NCI-H1105 treated with DMSO at 0.1 percent for 48 hours (cell line): ENCODE measurements around the gene PROCR.
"Not testable (repeated sequence)": the region's sequence is repeated elsewhere in the genome, so short reads cannot be mapped to it uniquely, and the experiment has no call there.

Source experiments
- DNase-seq: peaks from one replicate; lab custom pipeline; 2025; lab: John Stamatoyannopoulos, UW

PROCR gene

DNA sequence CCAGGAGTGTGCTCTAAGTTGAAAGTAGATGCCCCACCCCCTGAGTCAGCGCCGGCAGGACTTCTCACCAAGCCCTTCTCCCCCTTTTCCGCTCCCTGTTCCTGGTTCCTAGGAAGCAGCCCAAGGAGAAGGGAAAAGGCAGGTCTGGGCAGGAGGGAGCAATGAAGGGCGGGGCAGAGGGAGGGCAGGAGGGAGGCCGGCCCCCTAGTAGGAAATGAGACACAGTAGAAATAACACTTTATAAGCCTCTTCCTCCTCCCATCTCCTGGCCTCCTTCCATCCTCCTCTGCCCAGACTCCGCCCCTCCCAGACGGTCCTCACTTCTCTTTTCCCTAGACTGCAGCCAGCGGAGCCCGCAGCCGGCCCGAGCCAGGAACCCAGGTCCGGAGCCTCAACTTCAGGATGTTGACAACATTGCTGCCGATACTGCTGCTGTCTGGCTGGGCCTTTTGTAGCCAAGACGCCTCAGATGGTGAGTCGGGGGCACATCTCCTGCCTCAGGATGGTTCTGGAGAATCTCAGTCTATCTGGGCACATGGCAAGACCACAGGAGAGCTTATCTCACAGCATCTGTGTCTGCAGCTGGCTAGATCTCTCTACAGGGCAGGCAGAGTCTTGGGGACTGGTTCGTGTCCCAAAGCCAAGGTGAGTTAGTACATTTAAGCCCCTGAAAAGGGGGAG is at the start of gene PROCR:
Gene PROCR, plus strand, starts transcription at position 320 of the 681 bp plus-strand sequence. Its CDS starts 83 bp downstream, at position 403.
- peak; percentile 37 for DNase-seq

DNA sequence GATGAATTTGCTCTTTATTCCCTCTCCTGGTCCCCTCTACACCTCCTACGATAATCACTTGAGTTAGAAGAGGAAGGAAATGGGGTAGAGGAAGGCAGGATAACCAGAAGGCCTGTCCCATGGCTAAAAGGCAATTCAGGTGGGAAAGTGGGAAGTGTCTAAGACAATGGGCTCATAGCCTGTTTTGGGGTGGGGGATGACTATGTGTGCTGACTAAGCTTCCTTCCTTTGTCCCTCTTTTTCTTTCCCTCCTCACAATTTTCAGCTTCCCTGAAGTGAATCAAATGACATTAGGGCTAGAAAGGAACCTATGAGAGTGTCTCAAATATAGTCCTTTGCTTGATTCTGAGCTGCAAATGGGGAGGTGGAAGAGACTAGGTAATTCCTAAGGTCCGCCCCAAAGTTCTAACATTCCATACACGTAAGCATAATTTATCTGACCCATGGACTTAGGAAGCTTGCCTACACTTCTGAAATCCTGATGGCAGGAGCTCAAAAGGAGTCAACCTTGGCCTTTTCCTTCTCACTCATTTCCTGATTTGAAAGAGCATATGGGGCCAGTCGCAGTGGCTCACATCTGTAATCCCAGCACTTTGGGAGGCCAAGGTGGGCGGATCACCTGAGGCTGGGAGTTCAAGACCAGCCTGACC is 49.0 kb upstream of the PROCR start:
- DNase-seq = no peak

DNA sequence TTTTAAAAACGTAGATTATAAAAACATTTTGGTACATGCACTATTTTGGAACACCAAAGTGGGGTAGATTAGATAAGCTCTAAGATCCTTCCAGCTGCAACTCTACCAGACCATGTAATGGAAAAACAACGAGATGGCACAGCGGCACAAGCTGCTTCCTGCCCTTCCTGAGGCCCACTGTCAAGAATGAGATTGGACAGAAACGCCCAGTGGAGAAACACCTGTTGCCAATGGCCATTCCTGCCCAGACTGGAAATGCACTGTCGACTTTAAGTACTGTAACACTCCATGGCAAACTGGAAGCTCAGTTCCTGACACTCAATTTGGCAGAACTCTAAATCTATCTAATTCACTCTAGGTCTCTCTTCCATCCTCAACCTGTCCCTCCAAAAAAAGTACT is 46.1 kb upstream of the PROCR start:
- no peak for DNase-seq

DNA sequence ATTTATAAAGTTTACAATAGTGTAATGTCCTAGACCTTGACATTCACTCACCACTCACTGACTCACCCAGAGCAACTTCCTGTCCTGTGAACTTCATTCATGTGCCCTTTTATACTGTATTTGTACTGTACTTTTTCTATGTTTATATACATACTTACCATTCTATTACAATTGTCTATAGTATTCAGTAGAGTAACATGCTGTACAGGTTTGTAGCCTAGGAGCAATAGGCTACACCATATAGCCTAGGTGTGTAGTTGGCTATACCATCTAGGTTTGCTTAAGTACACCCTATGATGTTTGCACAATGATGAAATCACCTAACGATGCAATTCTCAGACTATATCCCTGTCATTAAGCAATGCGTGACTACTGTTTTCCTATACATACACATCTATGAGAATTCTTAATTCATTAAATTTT is 42.2 kb upstream of the PROCR start:
- DNase-seq = no peak

DNA sequence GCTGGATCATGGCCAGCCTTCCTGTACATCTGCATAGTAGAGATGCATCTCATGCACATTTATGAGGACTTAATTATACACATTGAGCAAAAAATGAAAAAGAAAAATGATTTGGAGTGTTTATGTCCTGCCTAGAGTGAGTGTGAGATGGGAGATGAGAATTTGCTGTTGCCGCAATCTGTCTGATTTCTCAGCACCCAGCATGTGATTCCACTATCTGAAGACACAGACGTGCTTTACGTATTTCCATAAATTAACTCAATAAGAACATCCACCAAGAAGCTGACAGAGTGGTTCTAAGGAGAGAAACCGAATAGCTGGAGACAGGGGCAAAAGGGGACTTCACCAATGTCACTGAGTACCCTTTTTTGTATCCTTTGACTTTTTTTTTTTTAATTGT is 39.9 kb upstream of the PROCR start:
- DNase-seq = no peak

DNA sequence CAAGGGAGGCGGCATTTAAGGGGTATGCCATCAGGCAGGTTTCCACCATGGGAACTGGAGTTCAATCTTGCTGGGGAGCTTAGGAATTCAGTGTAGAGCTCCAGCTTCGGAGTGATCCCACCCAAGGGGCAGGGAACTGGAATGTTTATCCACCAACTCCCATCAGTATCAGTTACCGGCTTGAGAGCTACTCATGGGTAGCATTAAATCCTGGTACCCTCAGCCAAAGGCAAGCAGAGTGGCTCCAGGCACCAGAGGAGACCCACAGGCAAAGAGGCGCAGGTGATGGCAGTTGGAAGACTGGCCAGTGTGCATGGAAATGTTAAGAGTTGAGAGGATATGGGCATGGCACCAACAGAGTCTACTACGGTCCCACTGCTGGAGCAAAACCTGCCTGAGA is 38.8 kb upstream of the PROCR start:
- DNase-seq = no peak

DNA sequence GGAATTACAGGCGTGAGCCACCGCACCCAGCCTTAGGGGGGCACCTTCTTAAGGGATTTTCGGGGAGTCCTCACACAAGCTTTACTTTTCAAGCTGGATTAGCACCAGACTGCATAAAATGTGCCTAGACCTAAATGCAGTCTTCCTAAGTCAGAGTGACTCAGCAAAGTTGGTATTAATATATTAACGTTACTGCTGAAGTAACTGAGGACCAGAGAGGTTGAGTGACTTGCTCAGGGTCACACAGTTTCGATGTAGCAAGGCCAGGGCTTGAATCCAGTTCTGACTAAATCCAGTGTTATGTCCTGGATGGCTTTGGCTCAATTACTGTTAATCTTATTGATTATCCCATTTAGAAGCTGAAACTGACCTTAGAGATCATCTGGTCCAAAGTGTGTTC is 38.1 kb upstream of the PROCR start:
- no peak for DNase-seq

DNA sequence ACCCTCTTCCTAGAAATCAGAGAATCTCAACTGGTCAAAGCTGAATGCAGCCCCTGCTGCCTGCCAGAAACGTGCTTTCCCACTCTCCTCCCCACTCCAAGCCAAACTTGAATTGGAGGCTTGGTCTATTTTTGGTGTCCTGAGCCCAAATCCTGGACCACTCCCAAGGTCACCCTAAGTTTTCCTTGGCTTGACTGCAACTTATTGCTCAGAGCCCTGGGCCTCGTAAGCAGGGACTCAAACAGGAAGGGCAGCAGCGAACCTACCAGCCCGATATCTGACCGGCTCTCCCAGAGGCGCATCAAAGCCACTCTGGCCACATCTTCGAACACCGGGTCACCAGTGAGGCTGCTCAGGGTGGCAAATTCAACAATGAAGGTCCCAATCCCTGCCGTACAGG is 37.4 kb upstream of the PROCR start:
- no peak for DNase-seq

DNA sequence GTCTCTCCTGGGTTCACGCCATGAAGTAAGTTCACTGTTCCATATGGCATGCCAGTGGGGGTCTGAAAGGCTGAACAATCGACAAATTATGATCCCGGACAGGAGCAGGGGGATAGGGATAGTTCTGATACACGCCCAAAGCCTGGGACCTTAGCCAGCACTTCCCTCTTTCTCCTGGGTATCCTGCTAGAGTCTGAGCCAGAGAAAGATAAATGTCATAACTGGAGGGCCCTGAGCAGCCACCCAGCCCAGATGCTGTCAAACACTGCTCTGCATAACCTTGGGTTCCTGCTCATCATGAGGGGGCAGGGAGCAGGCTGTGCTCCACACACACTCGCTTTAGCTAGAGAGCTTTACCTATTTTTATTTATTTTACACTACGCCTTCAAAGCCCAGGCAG is 37.0 kb upstream of the PROCR start:
- no peak for DNase-seq

DNA sequence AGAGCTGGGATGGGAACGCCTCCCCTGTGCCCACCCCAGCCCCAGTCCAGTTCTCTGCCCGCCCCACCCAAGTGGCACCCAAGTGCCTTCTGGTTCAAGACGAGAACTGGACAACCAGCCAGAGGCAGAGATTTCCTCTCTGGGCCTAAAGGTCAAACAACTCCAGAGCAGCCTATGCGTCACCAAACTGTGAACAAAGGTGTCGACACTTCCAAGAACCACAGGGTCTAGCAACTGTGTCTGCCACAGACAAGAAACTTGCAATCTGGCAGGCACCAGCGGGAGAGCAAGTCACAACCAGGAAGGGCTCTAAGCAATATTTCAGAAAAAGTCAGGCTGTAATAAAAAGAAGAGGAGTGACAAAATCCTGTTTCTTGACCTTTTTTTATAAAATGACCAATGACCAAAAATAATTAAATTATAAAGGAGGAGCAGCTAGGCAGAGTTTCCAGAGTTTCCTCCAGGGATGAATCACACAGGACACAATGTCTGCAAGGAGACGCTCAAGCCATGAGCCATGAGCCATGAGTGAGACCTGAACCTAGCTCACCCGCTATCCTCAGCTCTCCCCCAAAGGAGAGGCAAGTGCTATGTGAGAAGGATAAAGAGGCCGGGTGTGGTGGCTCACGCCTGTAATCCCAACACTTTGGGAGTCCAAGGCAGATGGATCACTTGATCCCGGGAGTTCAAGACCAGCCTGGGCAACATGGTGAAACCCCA is 35.8 kb upstream of the PROCR start:
- DNase-seq = no peak

DNA sequence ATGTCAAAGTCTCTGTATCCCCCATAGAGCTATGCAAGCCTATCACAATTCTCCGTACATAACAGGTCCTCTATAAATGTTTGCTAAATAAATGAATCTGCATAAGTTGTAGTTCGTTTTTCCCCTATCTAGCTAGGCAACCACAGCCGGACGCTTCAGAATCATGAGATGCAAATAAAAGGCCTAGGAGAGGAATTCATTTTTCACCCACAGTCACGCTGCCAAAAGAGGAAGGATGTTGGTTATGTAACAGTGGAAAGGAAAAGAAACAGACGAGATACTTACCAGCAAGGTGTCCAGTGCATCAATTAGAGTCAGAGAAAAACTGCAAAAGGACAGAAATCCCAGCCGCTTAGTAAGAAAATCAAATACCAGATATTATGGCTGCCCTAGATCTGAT is 27.2 kb upstream of the PROCR start:
- no peak for DNase-seq

DNA sequence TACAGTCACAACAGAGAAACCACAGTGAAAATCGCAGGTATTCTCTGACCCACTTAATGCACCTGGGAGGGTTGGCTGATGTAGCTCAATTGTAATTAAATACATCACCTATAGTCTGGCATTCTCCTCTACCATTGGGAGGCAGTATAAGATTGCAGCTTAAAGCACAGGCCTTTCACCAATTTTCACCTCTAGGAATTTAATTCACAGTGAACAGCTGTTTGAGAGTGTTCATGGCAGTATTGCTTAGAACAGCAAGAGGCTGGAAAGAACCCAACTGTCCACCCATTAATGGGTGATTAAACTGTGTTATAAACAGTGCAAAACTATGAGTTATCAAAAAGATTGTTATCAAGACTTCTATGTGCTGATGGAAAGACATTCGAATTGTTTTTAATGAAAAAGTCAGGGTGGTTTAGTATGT is 26.7 kb upstream of the PROCR start:
- DNase-seq = peak; percentile 77

DNA sequence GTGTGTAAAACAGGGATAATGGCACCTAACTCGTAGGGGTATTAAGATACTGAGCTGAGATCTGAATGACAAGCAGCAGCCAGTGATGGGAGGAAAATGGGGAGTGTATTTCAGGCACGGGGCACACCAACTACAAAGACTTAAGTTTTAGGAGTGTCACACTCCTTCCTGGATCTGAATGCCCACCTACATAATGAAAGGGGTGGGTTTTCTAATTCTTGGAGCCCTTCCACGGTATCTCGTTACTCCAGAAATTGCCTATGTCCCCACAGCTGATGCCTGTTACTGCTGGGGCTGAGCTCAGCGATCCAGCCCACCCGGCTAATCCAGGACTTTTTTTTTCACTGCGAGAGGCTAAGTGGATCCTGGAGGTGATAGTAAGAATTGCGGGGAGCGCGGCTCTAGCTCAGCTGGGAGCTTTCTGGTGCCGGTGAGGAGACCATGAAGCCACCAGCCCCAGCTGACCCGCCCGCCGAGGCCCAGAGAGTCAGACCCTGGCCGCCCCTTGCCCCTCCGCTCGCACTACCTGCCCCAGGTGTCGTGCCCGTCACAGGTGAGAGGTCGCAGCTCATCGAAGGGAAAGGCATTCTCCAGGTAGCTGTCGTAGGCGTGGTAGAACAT is 25.5 kb upstream of the PROCR start:
- DNase-seq = peak; percentile 18

DNA sequence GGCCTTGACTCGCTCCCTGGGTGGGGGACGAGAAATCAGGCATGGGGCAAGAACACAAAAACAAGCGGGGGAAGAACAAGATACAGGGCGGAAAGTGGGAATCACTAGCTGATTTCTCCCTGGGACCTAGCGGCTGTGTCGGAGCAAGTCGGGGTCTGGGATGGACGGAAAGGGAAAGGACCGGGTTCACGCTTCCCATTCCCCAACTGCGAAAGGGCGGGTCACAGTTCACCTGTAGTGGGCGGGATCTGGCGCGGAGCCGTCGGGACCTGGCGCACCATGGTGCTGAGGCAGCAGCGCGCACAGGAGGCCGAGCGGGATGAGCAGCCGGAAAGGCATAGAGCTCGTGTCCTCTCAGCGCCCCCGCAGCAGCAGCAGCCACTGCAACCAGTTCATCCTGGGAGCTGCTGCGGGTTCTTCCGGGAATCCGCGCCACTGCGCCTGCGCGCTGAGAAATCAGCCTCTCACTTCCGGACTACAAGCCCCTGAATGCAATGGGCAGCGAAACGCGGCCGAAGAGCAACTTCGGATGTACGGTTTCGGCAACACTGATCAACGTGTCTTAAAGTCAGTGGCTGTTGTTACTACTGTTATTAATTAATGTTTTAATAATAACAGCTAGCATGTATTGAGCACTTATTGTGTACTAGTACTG is 24.8 kb upstream of the PROCR start, which contains the start of gene EDEM2:
Gene EDEM2, minus strand, starts transcription at position 417 of the 655 bp plus-strand sequence. Its CDS starts 78 bp downstream, at position 339.
- DNase-seq = peak; percentile 93

DNA sequence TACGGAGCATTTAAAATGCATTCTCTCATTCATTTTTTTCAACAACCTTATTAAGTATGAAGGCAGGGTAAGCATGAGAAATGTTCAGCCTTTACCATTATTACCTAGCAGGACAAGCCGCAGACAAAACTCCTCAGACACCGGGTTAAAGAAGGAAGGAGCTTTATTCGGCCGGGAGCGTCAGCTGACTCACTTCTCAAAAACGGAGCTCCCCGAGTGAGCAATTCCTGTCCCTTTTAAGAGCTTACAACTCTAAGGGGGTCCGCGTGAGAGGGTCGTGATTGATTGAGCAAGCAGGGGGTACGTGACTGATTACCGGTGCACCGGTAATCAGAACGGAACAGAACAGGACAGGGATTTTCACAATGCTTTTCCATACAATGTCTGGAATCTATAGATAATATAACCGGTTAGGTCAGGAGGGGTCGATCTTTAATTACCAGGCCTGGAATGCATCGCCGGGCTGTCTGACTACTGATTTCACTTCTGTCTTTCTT is 24.2 kb upstream of the PROCR start:
- not testable (repeated sequence) for DNase-seq

DNA sequence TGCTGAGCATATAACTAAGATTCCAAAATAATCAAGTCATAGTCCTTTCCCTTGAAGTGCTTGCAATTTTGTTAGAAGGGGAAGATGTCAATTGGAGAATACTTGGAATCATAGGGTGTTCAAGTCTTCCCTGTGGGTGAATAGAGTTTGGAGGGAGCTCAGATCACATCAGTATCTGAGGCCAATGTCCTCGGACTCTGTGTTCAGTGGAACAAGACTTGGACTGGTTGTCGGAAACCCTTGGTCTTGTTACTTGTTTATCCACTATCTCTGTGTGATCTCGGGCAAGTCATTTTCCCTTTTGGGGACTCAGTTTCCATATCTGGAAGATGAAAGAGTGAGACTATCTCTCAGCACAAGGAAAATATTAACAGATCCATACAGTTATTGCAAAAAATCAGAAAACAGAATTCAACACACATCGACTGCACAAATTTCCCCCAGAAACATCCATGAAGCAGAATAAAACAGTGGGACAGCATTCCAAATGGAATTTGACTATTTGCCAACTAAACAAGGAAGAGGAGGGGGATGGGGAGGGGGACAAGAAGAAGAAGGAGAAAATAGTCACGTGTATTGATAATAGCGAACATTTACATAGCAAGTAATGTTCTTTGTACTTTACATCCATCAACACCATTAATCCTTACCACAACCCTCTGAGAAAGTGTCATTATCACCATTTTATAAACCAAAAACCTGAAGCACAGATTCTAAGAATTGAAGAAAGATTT is 20.9 kb upstream of the PROCR start:
- DNase-seq = no peak

DNA sequence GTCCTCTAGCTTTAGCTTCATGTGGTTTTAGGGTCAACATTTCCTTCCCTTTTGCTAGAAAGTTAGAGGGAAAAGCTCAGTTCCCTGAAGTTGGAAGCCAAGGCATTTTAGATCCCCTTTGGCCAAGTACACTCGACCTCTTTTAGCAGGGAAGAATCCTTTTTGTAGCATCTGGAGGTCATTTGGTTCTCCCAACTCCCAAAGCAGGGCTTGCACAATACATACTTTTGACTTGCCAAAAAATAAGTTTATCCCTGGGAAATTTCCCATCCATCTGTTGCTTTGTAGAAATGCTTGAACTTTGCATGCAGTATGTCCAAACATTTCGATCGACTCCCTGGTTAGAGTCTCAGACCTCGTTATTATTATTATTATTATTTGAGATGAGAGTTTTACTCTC is 20.1 kb upstream of the PROCR start:
- DNase-seq = no peak

DNA sequence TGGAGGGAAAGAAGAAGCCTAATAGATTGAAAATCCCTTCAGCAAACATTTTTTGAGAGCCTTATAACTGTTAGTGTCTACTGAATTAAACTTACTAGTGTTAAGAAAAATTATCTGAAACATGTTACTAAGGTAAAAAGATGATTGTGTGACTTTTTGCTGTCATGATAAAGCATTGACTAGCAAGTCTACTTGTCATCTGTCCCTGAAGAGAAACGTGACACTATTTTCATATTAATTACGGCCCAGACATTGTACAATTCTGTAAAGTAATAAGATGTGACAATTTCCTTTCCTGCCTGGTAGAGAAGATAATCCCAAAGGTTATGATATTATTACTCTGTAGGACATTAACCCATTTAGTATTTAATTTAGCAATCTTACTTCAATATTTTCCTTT is 15.9 kb upstream of the PROCR start:
- no peak for DNase-seq

DNA sequence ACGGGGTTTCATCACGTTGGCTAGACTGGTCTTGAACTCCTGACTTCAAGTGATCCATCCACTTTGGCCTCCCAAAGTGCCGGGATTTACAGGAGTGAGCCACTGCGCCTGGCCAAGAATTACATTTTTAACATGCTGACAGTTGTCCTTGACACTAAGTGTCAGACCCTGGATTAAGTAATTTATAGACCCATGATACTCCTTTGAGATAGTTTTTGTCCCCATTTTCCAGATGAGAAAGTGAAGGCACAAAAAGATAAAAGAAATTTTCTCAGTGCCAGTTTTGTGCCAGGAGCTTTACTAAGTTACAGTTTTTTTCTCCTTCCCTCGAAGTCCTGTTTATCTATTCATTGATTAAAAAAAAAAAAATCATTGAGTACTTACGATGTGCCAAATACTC is 14.9 kb upstream of the PROCR start:
- DNase-seq = no peak

DNA sequence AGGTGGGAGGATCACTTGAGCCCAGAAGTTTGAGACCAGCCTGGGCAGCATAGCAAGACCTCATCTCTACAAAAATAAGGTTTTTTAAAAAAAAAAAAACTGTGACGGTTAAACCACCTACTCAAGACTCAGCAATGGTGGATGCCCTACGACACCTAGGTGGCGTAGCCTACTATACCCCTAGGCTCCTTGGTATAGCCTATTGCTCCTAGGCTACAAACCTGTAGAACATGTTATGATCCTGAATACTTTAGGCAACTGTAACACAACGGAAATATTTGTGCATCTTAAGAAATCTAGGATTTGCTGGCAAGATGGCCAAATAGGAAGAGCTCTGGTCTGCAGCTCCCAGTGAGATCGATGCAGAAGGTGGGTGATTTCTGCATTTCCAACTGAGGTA is 11.5 kb upstream of the PROCR start:
- DNase-seq = not testable (repeated sequence)

DNA sequence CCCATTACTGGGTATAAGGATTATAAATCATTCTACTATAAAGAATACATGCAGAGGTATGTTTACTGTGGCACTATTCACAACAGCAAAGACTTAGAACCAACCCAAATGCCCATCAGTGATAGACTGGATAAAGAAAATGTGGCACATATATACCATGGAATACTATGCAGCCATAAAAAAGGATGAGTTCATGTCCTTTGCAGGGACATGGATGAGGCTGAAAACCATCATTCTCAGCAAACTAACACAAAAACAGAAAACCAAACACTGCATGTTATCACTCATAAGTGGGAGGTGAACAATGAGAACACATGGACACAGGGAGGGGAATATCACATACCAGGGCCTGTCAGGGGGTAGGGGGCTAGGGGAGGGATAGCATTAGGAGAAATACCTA is 7.3 kb upstream of the PROCR start:
- not testable (repeated sequence) for DNase-seq
